CD4-positive, alpha-beta T cell (primary cell): ENCODE data around the gene RALY. TPM values are rescaled to one million over a fixed set of nuclear protein-coding genes. Genes with fewer than 3 reads are reported as not detected.

Experiments used
- ATAC-seq: fragments of 200-7000 bp; cut with Tn5 transposase; one replicate; pipeline ENCODE4 v1.10.0; 2022; ENCODE audit warnings: mild to moderate bottlenecking; ENCODE audit not compliant: poor library complexity
- CTCF ChIA-PET: fragments of 350-600 bp; sonication (Branson Sonifier 250); formaldehyde crosslinking; loops from one replicate; lab custom pipeline; 2021; ENCODE audit warnings: antibody characterized with exemption, inconsistent platforms; lab: Charles Lee
- POLR2A ChIA-PET: fragments of 350-600 bp; sonication (Branson Sonifier 250); formaldehyde crosslinking; loops from one replicate; lab custom pipeline; 2021; ENCODE audit warnings: antibody characterized with exemption, inconsistent platforms; lab: Charles Lee
- DNase-seq, 14 experiments: peaks; one replicate each; pipeline ENCODE4 v3.0.0-alpha.2; 2013 to 2020; ENCODE audit warnings: mixed read lengths in 2 of 14
- H3K27ac ChIP-seq, 2 donors: one replicate each; pipeline versions ENCODE4 v1.5.1 to v1.7.0; 2013; ENCODE audit warnings: low read length in 2 of 2, low read depth in 1 of 2, mild to moderate bottlenecking in 1 of 2
- H3K27me3 ChIP-seq, 2 experiments: 1 replicate in 1 of 2; 2 replicates in 1 of 2; pipeline versions ENCODE4 v1.6.1 to v1.7.0; 2013; ENCODE audit warnings: low read length in 2 of 2, control low read depth in 1 of 2, mild to moderate bottlenecking in 1 of 2, moderate library complexity in 1 of 2; ENCODE audit not compliant: insufficient read depth in 2 of 2, control insufficient read depth in 1 of 2
- H3K36me3 ChIP-seq: one replicate; pipeline ENCODE4 v1.6.1; 2013; ENCODE audit warnings: low read length, control low read depth; ENCODE audit not compliant: insufficient read depth
- H3K4me1 ChIP-seq: one replicate; pipeline ENCODE4 v1.6.1; 2013; ENCODE audit warnings: low read length, control low read depth; ENCODE audit not compliant: insufficient read depth
- H3K4me3 ChIP-seq: one replicate; pipeline ENCODE4 v1.5.1; 2013; ENCODE audit warnings: mild to moderate bottlenecking, low read length, moderate library complexity
- H3K9me3 ChIP-seq, 2 experiments: 1 replicate in 1 of 2; 2 replicates in 1 of 2; pipeline versions ENCODE4 v1.6.1 to v1.7.0; 2013; ENCODE audit warnings: low read length in 2 of 2, mild to moderate bottlenecking in 2 of 2, control low read depth in 1 of 2, moderate library complexity in 1 of 2; ENCODE audit not compliant: control insufficient read depth in 1 of 2, insufficient read depth in 1 of 2
- H3K27ac Mint-ChIP-seq: one replicate; pipeline ENCODE4 v1.8.0; 2020; ENCODE audit warnings: mixed read lengths
- H3K27me3 Mint-ChIP-seq: one replicate; pipeline ENCODE4 v1.8.0; 2021; ENCODE audit warnings: mixed read lengths
- H3K36me3 Mint-ChIP-seq: one replicate; pipeline ENCODE4 v1.8.0; 2021; ENCODE audit warnings: low read depth, mixed read lengths
- H3K4me1 Mint-ChIP-seq: one replicate; pipeline ENCODE4 v1.8.0; 2021; ENCODE audit warnings: low read depth, mixed read lengths
- H3K4me3 Mint-ChIP-seq: one replicate; pipeline ENCODE4 v1.8.0; 2020; ENCODE audit warnings: mild to moderate bottlenecking, mixed read lengths
- H3K9me3 Mint-ChIP-seq: one replicate; pipeline ENCODE4 v1.8.0; 2020; ENCODE audit warnings: mixed read lengths
- intact Hi-C, 2 experiments: fragments of 100-400 bp; cut with DNase I in 1 of 2; cut with micrococcal nuclease in 1 of 2; formaldehyde crosslinking; loops; one replicate each; pipeline versions ENCODE4 v1.15.1 to v1.9.0; 2023 to 2025; cut with DNase I, micrococcal nuclease
- total RNA-seq, 174 experiments: library from RNA in 2 of 174; stranded (reverse) in 2 of 174; gene quantifications; one replicate each; pipeline ENCODE4 v1.2.3 and lab custom pipeline; 2021 to 2026
- TF ChIP-seq, protein P1 (sequence below): fragments of 200-600 bp; IDR thresholded peaks from one replicate; pipeline ENCODE4 v1.8.0; 2022; ENCODE audit warnings: antibody characterized with exemption, mild to moderate bottlenecking

The RALY gene
- total RNA-seq, 2 experiments from 2014 or later: 112 TPM

DNA sequence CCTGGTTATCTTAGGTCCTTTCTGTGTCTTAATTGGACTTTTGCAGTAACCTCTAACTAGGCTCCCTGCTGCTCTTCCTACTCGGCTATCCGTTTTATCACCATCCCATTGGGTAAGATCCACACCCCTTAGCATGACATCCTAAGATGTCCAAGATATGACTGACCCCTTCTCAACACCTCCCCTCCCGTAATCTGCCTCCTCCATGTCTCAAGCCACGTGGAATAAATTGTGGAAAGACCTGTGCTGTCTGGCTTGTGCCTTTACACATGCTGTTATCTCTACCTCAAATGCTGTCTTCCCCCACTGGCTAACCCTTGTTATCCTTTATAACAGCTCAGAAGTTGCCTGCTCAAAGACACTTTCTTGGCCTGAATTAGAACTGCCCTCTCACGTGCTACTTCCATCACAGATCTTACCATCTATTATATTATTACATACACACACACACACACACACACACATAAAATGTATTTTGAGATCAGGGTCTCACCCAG lies 91.9 kb downstream of the RALY start:
- Histone ChIP-seq H3K36me3 (peaks cover 82% of the 10 kb centered on the region), H3K4me3 (no peak overlapping the region), H3K27me3 (no peaks in the 10 kb centered on the region), H3K27ac (no peak overlapping the region), H3K9me3 (no peaks in the 10 kb centered on the region), H3K4me1 (peaks cover 6% of the 10 kb centered on the region)
- TF ChIP-seq, protein P1, sequence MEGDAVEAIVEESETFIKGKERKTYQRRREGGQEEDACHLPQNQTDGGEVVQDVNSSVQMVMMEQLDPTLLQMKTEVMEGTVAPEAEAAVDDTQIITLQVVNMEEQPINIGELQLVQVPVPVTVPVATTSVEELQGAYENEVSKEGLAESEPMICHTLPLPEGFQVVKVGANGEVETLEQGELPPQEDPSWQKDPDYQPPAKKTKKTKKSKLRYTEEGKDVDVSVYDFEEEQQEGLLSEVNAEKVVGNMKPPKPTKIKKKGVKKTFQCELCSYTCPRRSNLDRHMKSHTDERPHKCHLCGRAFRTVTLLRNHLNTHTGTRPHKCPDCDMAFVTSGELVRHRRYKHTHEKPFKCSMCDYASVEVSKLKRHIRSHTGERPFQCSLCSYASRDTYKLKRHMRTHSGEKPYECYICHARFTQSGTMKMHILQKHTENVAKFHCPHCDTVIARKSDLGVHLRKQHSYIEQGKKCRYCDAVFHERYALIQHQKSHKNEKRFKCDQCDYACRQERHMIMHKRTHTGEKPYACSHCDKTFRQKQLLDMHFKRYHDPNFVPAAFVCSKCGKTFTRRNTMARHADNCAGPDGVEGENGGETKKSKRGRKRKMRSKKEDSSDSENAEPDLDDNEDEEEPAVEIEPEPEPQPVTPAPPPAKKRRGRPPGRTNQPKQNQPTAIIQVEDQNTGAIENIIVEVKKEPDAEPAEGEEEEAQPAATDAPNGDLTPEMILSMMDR: no peak
- Mint-ChIP-seq H3K4me3 (no peak overlapping the region), H3K27me3 (no peaks in the 10 kb centered on the region), H3K36me3 (peaks cover 96% of the 10 kb centered on the region), H3K27ac (peak overlapping the region; percentile 25), H3K4me1 (peaks cover 21% of the 10 kb centered on the region), H3K9me3 (no peaks in the 10 kb centered on the region)
- DNase-seq: no peak
- intact Hi-C loops: no loop called here
- ChIA-PET CTCF (no interaction called here), POLR2A (no interaction called here)
- ATAC-seq: no peak

DNA sequence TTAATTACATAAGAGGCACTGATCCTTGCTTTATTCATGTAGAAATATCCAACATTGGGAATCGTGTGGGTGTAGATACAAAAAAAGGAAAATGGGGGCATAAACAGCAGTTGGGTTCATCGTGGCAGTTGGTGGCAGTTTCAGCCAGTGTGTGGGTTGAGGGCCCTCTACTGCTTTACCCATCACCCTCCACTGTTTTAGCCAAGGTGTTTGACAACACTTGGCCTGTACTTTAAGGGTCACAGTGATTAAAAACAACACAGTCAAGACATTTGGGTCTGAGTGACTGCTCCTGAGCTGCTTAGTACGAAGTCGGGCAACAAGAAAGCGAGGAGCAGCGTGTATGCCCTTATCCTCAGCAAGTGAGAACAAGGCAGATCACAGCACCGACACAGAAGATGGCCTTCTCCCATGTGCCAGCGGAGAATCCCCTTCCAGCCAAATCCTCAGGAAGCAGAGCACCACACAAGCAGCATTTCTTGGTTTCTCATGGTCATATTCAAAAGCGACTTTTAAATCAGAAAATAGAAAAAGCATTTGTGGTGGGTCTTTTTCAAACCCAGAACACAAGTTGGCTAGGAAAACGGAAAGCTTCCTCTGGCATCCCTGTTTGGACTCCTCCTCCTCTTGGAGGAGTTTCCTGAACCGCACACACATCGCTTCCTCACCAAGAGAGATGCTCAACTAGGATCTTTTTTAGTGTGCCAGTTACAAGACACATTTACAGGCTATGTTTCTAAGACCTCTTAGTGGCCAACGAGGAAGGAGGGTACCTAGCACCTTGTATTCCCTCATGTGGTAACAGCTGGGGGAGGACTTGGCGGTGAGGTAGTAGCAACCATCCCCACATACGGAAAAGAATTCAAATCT lies 94.8 kb downstream of the RALY start:
- ATAC-seq (no peak), DNase-seq (no peak)
- intact Hi-C loops: no loop called here
- no peak overlapping the region for H3K4me3 ChIP-seq
- Mint-ChIP-seq H3K36me3 (peaks cover 94% of the 10 kb centered on the region), H3K4me1 (peaks cover 22% of the 10 kb centered on the region), H3K4me3 (no peak overlapping the region), H3K27ac (peak overlapping the region; percentile 7), H3K9me3 (no peaks in the 10 kb centered on the region), H3K27me3 (no peaks in the 10 kb centered on the region)
- H3K4me1 ChIP-seq: peaks cover 2% of the 10 kb centered on the region
- H3K27ac ChIP-seq: no peak overlapping the region
- POLR2A ChIA-PET: no interaction called here
- CTCF ChIA-PET: no interaction called here
- H3K27me3 ChIP-seq: no peaks in the 10 kb centered on the region
- no peaks in the 10 kb centered on the region for H3K9me3 ChIP-seq
- TF ChIP-seq, protein P1: no peak
- H3K36me3 ChIP-seq: peaks cover 86% of the 10 kb centered on the region

DNA sequence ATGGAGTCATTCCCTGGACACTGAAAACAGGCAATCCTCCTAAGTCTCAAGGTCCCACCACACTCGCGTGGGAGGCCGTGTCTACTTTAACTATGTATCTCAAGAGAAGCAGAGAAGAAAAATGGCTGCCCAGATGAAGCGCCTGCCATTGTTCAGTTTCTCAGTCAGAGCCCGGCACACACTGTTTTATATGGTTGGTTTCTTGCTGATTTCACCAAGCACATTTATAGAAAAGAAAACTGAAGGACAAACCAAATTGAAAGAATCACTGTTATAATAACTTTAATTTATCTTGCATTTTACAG lies 95.4 kb downstream of the RALY start:
- CTCF ChIA-PET: no interaction called here
- H3K27ac Mint-ChIP-seq: no peak overlapping the region
- no peak overlapping the region for H3K27ac ChIP-seq

More for the DNA sequence above, 95.4 kb downstream of the RALY start:
- Mint-ChIP-seq H3K4me3 (no peak overlapping the region), H3K9me3 (no peaks in the 10 kb centered on the region), H3K27me3 (no peaks in the 10 kb centered on the region), H3K4me1 (peaks cover 17% of the 10 kb centered on the region), H3K36me3 (peaks cover 94% of the 10 kb centered on the region)
- no peaks in the 10 kb centered on the region for H3K27me3 ChIP-seq
- POLR2A ChIA-PET: no interaction called here
- H3K4me3 ChIP-seq: no peak overlapping the region
- H3K36me3 ChIP-seq: peaks cover 86% of the 10 kb centered on the region
- intact Hi-C loops: no loop called here
- peaks cover 2% of the 10 kb centered on the region for H3K4me1 ChIP-seq
- TF ChIP-seq, protein P1: no peak
- ATAC-seq (no peak), DNase-seq (no peak)
- no peaks in the 10 kb centered on the region for H3K9me3 ChIP-seq
